CD4-positive, alpha-beta T cell treated with Interleukin-6 for 4 hours (primary cell): ENCODE measurements around the gene ZDBF2.
"Not testable (repeated sequence)": the region's sequence is repeated elsewhere in the genome, so short reads cannot be mapped to it uniquely, and the experiment has no call there.

Experiments
- DNase-seq: peaks from one replicate; pipeline ENCODE4 v3.0.0-alpha.2; 2020; ENCODE audit warnings: mixed read lengths

ZDBF2 gene

DNA sequence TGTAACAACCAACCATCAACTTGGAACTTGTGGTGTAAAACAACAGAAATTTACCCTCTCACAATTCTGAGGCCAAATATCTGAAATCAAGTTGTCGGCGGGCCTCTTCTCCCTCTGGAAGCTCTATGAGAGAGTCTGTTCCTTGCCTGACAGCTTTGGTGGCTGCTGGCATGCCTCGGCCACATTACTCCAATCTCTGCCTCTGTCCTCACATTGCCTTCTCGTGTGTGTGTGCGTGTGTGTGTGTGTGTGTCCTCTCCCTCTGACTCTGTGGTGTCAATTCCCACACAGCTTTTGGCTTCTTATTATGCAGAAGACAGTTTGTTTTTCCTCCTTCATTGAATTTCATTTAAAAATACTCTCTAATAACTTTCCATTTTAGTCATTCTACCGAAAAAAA is 50.4 kb downstream of the ZDBF2 start:
- no peak for DNase-seq

DNA sequence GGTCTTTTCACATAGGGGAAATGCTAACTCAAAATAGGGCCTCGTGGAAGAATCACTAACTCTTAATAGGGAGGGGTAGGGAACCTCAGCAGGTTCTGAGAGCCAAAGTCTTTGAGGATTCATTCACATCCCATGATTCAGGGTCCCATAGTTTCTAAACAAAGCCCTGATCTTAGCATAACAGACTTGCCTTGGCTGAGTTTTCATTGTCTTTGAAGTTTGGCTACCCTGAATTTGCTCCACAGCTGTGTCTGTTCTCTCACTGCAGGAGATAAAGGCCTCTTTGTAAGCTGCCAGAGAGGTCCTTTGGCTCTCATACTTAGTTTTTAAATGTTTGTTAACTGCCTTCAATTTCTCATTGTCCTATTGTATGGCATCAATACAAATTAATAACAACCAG is 54.5 kb downstream of the ZDBF2 start:
- no peak for DNase-seq

DNA sequence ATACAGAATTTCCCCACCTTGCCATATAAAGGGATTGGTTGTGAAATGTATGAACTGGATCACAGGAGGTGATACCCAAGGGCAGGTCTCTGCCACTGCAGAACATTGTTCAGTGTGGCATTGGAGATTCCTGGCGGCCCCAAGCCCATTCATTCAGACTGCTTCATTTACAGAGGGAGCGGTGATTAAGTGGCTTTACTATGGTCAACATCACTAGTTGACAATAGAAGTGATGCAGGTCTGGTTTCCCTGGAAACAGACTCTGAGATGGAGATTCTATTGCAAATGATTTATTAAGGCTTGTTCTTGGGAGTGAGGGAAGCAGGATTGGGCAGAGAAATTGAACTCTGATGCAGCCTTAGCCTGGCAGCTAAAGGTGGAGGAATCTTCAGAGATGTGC is 62.4 kb downstream of the ZDBF2 start:
- no peak for DNase-seq

DNA sequence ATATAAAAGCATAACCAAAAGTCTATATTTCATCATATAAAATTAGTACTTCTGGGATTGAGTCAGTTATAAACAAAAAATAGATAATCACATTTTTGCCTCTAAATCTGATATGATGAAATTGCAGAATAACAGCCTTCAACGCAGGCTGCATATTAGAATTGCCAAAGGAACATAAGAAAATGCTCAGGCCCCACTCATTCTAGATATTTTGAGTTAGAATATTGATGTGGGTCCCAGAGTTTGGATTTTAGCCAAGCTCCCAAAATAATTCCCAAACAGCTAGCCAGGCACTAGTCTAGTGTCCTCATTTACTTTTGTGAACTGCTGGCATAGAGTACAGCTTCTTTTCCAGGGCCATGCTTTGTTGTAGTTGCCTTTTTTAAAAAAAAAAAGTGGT is 63.5 kb downstream of the ZDBF2 start:
- no peak for DNase-seq

DNA sequence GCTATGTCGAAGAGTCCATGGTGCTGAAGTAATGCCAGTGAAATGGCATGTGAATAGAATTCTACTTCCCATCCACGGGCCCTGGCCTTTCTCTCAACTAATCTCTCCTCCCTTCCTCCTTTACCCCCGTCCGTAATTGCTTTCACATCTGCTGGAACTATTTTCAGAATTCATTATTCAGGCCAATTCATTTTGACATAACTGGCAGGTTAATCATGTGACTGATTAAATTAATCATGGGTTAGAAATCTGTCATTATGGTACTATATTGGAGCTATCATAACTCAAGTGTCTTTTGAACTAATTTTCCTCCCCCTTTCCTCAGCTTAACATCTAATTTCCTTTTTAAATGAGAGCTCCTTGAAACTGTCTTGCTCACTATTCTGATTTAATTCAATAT is 66.9 kb downstream of the ZDBF2 start:
- DNase-seq: no peak

DNA sequence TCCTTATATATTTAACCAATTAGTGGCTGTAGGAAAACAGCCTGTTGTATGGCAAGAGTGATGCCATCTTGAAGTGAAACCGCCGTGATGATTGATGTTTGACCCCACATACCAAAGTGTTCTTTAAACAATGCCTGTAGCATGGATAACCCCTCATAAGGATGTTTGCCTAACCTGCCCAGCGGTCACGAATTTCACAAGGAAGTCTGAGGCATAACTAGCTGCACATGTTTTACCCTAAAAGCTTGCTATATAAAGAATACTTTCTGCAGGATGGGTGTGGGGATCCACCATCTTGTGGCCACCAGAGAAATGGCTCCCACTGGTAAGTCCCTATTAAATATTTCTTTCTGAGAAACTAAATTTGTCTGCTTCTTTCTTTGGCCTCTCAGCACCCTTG is 68.7 kb downstream of the ZDBF2 start:
- DNase-seq: no peak

DNA sequence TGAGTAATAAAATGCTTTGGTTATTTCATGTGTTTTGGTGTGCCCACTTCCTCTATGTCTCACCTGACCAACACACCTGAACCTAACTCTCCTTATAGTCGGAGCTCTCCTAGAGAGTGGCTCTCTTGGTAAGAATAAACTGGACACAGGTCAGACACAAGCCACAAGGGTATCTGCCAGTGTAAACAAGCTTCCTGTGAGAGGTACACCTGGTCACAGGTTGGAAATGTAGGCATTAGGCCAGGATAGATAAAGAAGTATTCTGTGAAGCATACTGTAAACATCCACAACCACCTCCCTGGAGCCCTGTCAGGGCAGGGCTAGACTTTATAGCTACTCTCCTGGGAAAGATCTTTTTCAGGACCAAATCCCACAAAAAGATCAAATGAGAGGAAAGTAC is 69.4 kb downstream of the ZDBF2 start:
- no peak for DNase-seq

DNA sequence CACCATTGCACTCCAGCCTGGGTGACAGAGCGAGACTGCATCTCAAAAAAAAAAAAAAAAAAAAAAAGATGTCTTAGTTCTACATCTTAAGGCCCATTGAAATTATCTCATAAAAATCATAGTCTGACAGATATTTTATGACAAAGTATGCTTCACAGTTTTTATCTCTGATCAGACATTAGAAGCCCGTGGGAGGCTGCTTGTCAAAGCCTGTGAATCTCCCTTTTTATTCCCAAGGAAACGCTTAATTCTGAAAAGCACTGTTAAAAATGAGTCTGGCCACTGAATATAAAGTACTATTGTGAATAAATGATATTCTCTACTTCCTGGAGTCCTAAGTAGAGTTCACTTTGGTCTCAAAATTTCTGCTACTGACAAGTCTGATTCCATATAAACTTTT is 71.1 kb downstream of the ZDBF2 start:
- no peak for DNase-seq

DNA sequence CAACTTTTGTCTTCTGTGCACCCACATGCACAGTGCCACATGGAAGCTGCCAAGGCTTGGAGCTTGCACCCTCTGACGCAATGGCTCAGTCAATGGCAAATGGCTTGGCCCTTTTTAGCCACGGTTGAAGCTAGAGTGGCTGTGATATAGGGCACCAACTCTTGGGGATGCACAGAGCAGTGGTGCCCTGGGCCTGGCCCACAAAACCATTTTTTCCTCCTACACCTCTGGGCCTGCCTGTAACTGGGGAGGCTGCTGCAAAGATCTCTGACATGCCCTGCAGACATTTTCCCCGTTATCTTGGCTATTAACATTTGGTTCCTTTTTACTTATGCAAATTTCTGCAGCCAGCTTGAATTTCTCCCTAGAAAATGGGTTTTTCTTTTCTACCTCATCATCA is 74.9 kb downstream of the ZDBF2 start:
- DNase-seq: no peak

DNA sequence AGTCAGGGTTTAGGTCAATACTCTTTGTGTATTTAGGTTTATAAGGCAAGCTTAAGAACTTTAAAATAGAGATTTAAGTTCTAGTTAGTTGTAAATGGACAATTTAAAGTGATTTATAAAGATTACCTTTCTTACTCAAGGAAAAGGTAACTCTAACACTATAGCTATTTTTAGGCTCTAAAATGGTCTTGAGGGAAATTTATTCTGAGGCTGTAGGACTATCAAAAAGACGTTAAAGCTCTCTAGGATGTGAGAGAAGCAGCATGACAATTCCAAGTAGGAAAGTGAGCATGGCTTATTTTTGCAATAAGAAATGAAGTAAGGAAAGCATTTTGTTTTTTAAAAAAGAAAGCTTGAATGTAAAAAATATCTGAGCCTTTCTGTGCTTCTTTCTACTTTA is 78.1 kb downstream of the ZDBF2 start:
- DNase-seq: no peak

DNA sequence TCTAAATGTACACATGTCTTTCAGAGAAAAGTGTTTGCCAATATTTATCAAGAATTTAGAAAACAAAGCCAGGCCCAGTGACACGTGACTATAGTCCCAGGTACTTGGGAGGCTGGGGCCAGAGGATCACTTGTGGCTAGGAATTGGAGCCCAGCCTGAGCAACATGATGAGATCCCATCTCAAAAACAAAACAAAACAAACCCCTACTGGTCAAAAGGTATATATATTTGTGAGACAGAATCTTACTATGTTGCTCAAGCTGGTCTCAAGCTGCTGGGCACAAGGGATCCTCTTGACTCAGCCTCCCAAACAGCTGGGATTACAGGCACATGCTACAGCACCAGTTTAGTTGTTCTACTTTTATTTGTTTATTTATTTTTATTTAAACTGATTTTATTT is 79.2 kb downstream of the ZDBF2 start:
- no peak for DNase-seq

DNA sequence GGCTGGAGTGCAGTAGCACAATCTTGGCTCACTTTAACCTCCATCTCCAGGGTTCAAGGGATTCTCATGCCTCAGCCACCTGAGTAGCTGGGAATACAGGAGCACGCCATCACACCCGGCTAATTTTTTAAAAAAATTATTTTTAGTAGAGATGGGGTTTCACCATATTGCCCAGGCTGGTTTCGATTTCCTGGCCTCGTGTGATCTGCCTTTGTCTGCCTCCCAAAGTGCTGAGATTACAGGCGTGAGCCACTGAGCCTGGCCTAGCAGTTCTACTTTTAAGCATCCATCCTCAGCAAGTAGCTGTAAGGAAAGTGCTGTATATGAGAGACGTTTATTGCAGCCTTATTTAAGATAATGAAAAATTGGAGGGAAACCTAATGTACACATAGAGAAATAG is 79.7 kb downstream of the ZDBF2 start:
- no peak for DNase-seq

DNA sequence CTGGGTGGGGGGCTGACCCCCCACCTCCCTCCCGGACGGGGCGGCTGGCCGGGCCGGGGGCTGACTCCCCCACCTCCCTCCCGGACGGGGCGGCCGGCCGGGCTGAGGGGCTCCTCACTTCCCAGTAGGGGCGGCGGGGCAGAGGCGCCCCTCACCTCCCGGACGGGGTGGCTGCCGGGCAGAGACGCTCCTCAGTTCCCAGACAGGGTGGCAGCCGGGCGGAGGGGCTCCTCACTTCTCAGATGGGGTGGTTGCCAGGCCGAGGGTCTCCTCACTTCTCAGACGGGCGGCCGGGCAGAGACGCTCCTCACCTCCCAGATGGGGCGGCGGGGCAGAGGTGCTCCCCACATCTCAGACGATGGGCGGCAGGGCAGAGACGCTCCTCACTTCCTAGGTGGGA is 82.4 kb downstream of the ZDBF2 start:
- not testable (repeated sequence) for DNase-seq

DNA sequence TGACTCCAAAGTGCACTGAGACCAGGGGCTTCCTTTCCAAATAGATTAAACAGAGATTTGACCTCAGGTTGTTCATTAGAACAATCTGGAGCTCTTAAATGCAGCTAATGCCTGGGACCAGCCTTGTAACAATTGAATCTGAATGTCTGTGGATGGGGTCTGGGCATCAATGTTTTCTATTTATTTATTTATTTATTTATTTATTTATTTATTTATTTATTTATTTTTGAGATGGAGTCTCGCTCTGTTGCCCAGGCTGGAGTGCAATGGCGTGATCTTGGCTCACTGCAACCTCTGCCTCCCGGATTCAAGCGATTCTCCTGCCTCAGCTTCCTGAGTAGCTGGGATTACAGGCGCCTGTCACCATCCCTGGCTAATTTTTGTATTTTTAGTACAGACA is 86.4 kb downstream of the ZDBF2 start:
- not testable (repeated sequence) for DNase-seq

DNA sequence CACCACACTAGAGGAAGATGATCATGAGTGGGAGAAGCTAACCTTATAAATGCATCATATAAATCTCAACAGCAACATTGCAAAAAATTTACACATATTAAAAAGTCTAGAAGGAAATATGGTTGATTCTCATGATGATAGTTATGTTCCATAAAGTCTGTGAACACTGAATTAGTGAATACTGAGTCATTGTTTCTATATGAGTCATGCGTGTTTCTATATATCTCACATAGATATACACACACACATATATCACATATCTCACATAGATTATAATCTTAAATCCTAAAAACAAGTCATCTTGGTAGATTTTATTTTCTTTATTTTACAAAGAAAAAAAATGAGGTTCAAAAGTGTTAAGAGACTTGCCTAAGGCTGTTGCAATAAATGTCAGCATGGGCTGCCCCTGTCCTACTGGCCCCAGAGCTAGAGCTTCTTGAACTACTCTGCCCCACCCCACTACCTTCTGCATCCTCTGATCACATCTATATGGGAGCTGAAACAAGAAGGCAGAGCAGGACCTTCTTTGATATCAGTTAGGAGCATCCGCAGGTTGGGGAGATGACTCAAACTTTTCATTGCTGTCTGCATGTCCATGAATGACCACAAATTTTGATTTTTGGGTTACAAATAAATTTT is 87.1 kb downstream of the ZDBF2 start:
- DNase-seq: no peak
